HEK293T (cell line): Measurements from ENCODE around the gene ADAD2.
"Not testable (repeated sequence)": the region's sequence is repeated elsewhere in the genome, so short reads cannot be mapped to it uniquely, and the experiment has no call there.

Source experiments
- CTCF ChIA-PET: fragments of 350-600 bp; formaldehyde crosslinking; extraction: SDS; loops from one replicate; lab custom pipeline; 2021; ENCODE audit warnings: antibody characterized with exemption, inconsistent platforms; lab: Yijun Ruan, JAX
- POLR2A ChIA-PET: fragments of 350-600 bp; formaldehyde crosslinking; extraction: SDS; loops from one replicate; lab custom pipeline; 2020; ENCODE audit warnings: antibody characterized with exemption, inconsistent platforms; lab: Yijun Ruan, JAX
- DNase-seq: peaks from one replicate; pipeline ENCODE4 v3.0.0; 2012; ENCODE audit warnings: mixed read lengths; ENCODE audit errors: extremely low spot score
- ARNT ChIP-seq: fragments of 450-650 bp; IDR thresholded peaks from 2 replicates; pipeline ENCODE4 v1.6.1; 2017; ENCODE audit warnings: mild to moderate bottlenecking
- BHLHE40 ChIP-seq: fragments of 450-650 bp; IDR thresholded peaks from 2 replicates; pipeline ENCODE4 v1.6.1; 2016; ENCODE audit warnings: mild to moderate bottlenecking, moderate library complexity, borderline replicate concordance
- CTBP1 ChIP-seq: fragments of 450-650 bp; IDR thresholded peaks from 2 replicates; pipeline ENCODE4 v1.6.1; 2016; ENCODE audit warnings: borderline replicate concordance
- ELF4 ChIP-seq: fragments of 450-650 bp; IDR thresholded peaks from 2 replicates; pipeline ENCODE4 v1.6.1; 2017; ENCODE audit warnings: antibody characterized with exemption
- FOXA1 ChIP-seq: fragments of 450-650 bp; IDR thresholded peaks from 2 replicates; pipeline ENCODE4 v1.6.1; 2016; ENCODE audit warnings: mild to moderate bottlenecking
- FOXK2 ChIP-seq: fragments of 450-650 bp; IDR thresholded peaks from 2 replicates; pipeline ENCODE4 v1.6.1; 2016; ENCODE audit warnings: mild to moderate bottlenecking
- FOXM1 ChIP-seq: fragments of 450-650 bp; IDR thresholded peaks from 2 replicates; pipeline ENCODE4 v1.6.1; 2017; ENCODE audit warnings: mild to moderate bottlenecking, borderline replicate concordance
- HDGF ChIP-seq: fragments of 450-650 bp; IDR thresholded peaks from 2 replicates; pipeline ENCODE4 v1.6.1; 2017; ENCODE audit warnings: antibody characterized with exemption, borderline replicate concordance
- L3MBTL2 ChIP-seq: fragments of 450-650 bp; conservative IDR thresholded peaks from 2 replicates; pipeline ENCODE4 v1.6.1; 2016; ENCODE audit warnings: mild to moderate bottlenecking
- LEF1 ChIP-seq: fragments of 450-650 bp; IDR thresholded peaks from 2 replicates; pipeline ENCODE4 v1.6.1; 2017; ENCODE audit warnings: mild to moderate bottlenecking, borderline replicate concordance
- NFRKB ChIP-seq: fragments of 450-650 bp; IDR thresholded peaks from 2 replicates; pipeline ENCODE4 v1.6.1; 2016; ENCODE audit warnings: mild to moderate bottlenecking, moderate library complexity
- SP1 ChIP-seq: fragments of 450-650 bp; IDR thresholded peaks from 2 replicates; pipeline ENCODE4 v1.6.1; 2017
- SUZ12 ChIP-seq: fragments of 450-650 bp; IDR thresholded peaks from 2 replicates; pipeline ENCODE4 v1.6.1; 2016; ENCODE audit warnings: mild to moderate bottlenecking
- TARDBP ChIP-seq: fragments of 450-650 bp; IDR thresholded peaks from 2 replicates; pipeline ENCODE4 v1.6.1; 2016
- ZNF384 ChIP-seq: fragments of 450-650 bp; IDR thresholded peaks from 2 replicates; pipeline ENCODE4 v1.6.1; 2016
- TF ChIP-seq, protein P1 (sequence below): fragments of 450-650 bp; IDR thresholded peaks from 2 replicates; pipeline ENCODE4 v1.6.1; 2016

ADAD2 gene

GRCh38 chr16:84212154-84212553 lies 21.2 kb downstream of the ADAD2 start:
- DNase-seq: no peak
- ChIA-PET POLR2A (no interaction called here), CTCF (no interaction called here)
- TF ChIP-seq FOXA1: no peak

DNA sequence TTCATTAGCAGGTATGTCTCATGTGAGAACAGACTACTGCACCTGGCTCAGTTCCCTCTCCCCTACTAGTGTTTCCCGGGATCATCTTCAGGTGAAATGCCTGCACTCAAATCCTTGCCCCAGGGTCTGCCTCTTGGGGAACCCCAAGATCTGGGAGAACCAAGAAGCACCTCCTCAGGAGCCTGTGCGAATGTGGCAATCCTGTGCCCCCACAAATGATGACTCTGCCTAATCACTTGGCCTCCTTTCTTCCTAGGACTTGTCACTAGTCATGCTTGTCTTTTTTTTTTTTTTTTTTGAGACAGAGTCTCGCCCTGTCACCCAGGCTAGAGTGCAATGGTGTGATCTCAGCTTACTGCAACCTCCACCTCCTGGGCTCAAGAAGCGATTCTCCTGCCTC lies 21.7 kb downstream of the ADAD2 start:
- TF ChIP-seq CTBP1 (no peak), L3MBTL2 (no peak), SP1 (no peak), FOXM1 (no peak)
- POLR2A ChIA-PET: no interaction called here
- CTCF ChIA-PET: no interaction called here
- DNase-seq: no peak

DNA sequence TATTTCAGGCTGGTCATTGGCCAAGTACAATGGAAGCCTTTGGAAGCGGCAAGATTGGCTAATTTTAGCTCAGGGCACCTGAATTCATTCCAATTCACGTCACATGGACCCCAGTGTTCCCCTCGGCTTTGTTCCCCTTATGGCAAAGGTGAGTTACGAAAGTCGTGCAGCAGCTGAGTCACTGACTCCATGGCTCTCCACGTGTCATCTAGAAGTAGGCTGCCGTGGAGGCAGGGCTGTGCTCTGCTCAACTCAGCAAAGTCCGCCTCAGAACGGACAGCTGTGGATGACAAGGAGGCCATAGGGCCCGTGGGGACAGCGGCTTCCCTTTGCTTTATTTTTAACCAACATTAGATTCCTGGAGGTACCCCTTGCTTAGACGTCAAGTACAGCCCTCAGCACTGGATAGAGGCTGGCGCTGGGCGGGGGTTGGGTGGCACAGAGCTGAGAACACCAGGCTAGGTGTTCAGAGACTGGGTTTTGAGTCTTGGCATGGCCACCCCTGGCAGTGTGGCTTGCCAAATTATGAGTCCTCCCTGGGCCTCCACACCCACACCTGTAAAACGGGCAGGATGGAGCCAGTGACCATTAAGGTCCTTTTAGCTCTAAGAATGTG lies 23.6 kb downstream of the ADAD2 start:
- POLR2A ChIA-PET: no interaction called here
- CTCF ChIA-PET: no interaction called here
- no peak for DNase-seq
- TF ChIP-seq BHLHE40: no peak
- TF ChIP-seq CTBP1: no peak
- no peak for TF ChIP-seq TARDBP
- no peak for TF ChIP-seq LEF1
- no peak for TF ChIP-seq ELF4
- no peak for TF ChIP-seq HDGF
- no peak for TF ChIP-seq ZNF384
- TF ChIP-seq FOXM1: no peak
- TF ChIP-seq FOXK2: no peak
- no peak for TF ChIP-seq SP1
- no peak for TF ChIP-seq FOXA1
- no peak for TF ChIP-seq L3MBTL2
- TF ChIP-seq NFRKB: no peak
- no peak for TF ChIP-seq SUZ12
- no peak for TF ChIP-seq ARNT
- TF ChIP-seq, protein P1, sequence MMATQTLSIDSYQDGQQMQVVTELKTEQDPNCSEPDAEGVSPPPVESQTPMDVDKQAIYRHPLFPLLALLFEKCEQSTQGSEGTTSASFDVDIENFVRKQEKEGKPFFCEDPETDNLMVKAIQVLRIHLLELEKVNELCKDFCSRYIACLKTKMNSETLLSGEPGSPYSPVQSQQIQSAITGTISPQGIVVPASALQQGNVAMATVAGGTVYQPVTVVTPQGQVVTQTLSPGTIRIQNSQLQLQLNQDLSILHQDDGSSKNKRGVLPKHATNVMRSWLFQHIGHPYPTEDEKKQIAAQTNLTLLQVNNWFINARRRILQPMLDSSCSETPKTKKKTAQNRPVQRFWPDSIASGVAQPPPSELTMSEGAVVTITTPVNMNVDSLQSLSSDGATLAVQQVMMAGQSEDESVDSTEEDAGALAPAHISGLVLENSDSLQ: no peak

- TF ChIP-seq ZNF384 (no peak), SUZ12 (no peak), LEF1 (no peak), FOXA1 (no peak), CTBP1 (no peak), SP1 (no peak), BHLHE40 (no peak), ARNT (no peak), FOXM1 (no peak), NFRKB (no peak)
- TF ChIP-seq, protein P1: no peak
- ChIA-PET CTCF (interaction anchor here (0.6 kb wide), 1 partner anchor 153 kb away, joined by 3 read pairs; no protein-coding TSS in a partner anchor), POLR2A (no interaction called here)
- no peak for DNase-seq
Measured at GRCh38 chr16:84215531-84215930, 24.6 kb downstream of the ADAD2 start.

DNA sequence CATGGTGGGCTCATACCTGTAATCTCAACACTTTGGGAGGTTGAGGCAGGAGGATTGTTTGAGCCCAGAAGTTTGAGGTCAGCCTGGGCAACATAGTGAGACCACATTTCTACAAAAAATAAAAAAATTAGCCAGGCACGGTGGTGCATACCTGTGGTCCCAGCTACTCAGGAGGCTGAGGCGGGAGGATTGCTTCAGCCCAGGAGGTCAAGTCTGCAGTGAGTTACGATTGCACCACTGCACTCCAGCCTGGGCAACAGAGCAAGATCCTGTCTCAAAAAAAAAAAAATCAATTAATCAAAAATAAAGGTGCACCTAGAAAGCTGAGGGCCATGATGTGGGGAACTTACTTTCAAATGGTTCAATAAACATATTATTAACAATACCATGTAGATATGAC lies 25.2 kb downstream of the ADAD2 start:
- POLR2A ChIA-PET, DNase-seq: not testable (repeated sequence)
- CTCF ChIA-PET: interaction anchor here (0.6 kb wide), 1 partner anchor 153 kb away, joined by 3 read pairs; no protein-coding TSS in a partner anchor

DNA sequence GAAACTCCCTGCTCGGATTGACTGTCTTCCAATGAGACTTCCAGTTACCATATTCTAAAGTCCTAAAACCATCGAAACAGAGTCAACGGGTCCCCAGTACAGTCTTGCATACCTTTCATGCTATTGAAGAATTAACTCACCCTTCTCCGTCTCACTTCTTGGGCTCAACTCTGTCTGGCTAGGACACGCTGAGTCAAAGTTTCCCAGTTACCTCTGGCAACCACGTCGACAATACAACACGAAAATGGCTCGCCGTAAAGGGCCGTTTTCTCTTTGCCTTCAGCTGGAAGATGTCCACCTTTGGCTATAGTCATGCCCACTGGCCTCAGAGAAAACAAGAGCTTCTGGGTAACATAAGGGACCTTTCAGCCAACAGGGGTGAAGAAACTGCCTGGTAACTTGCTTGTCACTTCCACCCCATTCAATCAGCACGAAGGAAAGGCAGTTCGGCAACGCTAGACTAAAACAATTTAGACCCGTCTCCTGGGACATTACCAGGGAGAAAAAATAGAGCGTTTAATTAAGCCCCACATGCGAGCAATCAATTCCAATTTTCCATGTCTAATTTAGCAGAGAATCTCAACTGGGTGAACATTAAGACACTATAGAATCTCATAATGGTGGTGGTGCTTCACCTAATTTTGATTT lies 27.3 kb downstream of the ADAD2 start:
- POLR2A ChIA-PET: no interaction called here
- CTCF ChIA-PET: interaction anchor here (0.7 kb wide), 1 partner anchor 15 kb away, joined by 5 read pairs; no protein-coding TSS in a partner anchor
- TF ChIP-seq FOXM1: no peak
- no peak for TF ChIP-seq FOXK2

DNA sequence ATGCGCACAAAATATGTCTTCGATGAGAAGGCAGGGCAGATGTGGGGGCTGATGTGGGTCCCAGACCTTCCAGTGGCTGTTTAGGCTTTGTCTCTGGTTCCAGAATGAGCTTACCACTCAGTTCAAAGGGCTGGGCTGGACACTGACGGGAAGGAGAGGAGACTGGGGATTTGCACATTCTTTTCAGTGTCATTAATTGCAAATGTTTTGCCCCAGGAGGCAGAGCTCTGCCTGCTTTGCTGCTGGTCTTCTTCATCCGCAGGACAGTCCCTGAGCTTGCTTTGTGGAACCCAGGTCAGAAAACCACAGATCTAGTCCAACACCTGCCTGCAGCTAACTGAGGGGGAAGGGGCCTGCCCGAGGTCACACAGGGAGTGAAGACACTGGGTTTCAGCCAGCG lies 28.0 kb downstream of the ADAD2 start:
- CTCF ChIA-PET: no interaction called here
- POLR2A ChIA-PET: no interaction called here
- no peak for DNase-seq
- TF ChIP-seq FOXA1 (no peak), NFRKB (no peak), BHLHE40 (no peak), SP1 (no peak), FOXK2 (no peak), FOXM1 (no peak), ELF4 (no peak), LEF1 (no peak), L3MBTL2 (no peak), SUZ12 (no peak)
- TF ChIP-seq, protein P1: no peak

More for the DNA sequence above, 27.3 kb downstream of the ADAD2 start:
- no peak for DNase-seq
